Hematopoietic multipotent progenitor cell (in vitro differentiated cells): ENCODE data around the gene MTR. TPM values are rescaled to one million over a fixed set of nuclear protein-coding genes. Genes with fewer than 3 reads are reported as not detected.

Experiments used
- DNase-seq, 3 donors: peaks; one replicate each; pipeline ENCODE4 v3.0.0-alpha.2; 2011 to 2015; ENCODE audit warnings: low read depth in 2 of 3, low spot score in 2 of 3
- total RNA-seq: library from RNA; depleted of rRNA; stranded (reverse); fragments of >200 nt; gene quantifications from one replicate; pipeline ENCODE4 v1.2.3, GENCODE V29; 2012

MTR gene
- total RNA-seq = 16.7 TPM

DNA sequence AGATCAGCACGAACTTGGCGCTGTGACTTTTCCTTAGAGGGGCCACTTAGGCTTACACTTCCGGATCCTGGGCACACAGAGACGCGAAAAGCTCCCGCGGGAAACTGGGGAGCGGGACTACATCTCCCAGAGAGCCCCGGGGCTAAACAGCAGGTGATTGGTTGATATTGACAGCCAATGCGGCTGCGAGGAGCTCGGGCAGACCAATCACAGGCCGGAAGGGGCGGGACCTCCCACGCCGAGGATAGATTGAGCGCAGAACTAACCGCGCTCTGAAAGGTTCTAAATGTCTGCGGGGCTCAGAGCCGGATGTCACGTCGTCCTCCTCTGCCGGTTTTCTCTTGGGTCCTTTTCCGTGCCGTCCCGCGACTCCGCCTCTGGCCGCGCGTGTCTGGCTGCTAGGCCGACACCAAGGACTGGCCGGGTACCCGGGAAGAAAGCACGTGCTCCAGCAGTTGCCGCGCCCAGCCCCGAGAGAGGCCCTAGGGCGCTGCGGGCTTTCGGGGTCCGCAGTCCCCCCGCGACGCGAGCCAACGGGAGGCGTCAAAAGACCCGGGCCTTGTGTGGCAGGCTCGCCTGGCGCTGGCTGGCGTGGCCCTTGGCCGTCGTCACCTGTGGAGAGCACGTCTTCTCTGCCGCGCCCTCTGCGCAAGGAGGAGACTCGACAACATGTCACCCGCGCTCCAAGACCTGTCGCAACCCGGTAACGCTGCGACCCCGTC is at the start of gene MTR:
Gene MTR, plus strand, starts transcription at position 258 of the 722 bp plus-strand sequence. Its CDS starts 412 bp downstream, at position 670.
- peak; percentile 87 to 95 (median 94) for DNase-seq

DNA sequence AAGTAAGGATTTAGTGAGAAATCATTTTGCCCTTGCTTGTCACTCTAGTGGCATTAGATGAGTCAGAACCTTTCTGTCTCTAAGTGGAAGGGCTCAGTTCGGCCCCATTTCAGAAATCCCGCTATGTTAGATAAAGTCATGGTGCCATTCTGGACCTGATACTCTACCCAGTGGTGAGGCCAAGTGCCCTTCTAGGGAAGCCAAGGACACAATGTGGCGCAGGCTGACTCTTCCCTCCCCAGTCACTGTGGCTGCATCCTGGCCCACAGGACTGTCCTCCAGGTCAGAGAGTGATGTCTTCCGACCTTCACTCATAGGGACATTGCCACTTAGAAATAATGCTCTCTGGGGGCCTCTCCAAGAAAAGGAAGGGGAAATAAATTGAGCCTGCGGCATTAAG is 48.3 kb upstream of the MTR start:
- DNase-seq = no peak

DNA sequence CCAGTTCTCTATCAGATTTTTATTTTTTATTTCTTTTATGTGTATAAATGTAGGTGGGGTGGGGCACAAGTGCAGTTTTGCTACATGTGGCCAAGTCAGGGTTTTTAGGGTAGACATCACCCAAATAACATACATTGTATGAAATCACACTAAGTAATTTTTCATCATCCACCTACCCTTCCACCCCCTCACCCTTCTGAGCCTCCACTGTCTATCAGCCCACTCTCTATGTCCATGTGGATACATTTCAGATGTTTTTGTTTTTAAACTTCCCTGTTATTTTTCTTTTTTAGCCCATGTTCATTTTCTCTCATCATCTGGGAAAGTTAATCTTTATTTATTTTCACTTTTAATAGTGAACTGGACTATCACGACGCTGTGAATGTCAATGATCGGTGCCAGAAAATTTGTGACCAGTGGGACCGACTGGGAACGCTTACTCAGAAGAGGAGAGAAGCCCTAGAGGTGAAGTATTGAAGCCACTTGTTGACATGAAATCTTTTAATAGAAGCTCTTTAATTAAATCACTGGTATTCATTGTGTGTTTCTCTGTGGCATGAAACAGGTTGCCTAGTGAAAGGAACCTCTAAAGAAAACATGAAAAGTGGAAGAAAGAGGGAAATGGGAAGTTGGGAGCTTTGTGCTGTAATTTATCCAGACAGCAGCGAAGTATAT is 47.6 kb upstream of the MTR start:
- DNase-seq = no peak

DNA sequence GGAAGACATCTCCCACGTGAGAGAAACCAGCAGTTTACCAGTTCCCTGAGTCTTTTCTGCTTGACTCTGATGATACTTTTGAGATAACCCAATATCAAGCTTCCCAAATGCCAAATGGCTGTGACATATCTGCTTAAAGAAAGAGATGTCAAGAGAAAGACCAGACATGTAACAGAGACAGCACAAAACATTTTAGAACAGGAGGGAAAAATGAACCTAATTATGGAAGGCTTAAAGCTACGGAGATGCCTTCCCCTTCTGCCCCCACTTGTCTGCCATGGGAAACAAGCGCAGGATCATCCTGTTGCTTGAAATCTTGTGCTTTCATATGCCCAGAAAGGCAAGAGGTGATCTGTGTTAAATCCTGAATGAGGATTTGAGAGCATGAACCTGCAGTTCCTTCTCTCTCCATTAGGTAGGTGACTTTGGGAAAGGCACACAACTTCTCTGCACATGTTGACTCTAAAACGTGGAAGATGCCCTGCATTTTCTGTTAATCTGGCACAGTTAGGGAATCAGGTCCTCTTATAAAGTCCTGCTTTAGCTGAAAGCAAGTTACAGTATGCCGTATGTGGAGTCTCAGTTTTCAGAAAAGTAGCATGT is 46.7 kb upstream of the MTR start:
- DNase-seq = no peak

DNA sequence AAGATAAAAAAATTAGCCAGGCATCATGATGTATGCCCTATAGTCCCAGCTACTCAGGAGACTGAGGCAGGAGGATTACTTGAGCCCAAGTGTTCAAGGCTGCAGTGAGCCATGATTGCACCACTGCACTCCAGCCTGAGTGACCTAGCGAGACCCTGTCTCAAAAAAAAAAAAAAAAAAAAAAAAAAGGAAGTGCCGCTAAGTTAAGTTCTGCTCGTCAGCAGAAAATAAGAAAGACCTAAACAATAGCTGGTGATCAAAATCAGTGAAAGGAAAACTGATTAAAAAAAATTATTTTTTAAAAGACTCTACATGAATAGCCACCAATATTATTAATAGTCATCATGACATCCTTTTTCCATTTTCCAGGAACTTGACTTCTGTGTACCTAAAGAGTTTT is 44.2 kb upstream of the MTR start:
- DNase-seq = no peak

DNA sequence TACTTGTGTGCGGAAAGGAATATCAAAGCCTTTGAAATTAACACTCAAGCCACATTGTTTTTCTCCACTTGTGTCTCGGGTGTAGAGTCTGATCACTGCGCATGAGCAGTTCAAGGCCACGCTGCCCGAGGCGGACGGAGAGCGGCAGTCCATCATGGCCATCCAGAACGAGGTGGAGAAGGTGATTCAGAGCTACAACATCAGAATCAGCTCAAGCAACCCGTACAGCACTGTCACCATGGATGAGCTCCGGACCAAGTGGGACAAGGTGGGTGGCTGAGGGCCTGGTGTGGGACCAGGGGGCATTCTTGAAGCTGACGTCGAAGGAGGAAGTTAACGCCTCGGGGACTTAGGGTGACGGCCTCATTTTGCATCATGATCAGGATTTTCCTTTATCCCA is 43.7 kb upstream of the MTR start:
- no peak for DNase-seq

DNA sequence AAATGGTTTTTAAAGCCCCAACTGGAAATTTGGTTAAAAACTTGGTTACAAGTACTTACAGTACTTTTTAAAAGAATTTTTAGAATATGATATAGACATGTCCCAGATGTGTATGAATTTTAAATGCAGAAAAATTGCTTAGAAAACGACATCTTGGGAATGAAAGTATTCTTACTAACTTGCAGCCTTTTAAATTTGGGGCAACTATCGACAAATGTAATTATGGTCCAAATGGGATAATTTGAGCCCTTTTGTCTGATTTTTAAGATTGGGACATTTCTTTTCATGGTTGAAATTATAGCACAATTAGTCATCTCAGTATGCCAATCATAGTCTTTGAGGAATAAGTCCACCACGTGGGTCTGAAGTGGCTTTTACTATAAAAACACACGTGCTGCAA is 43.2 kb upstream of the MTR start:
- no peak for DNase-seq

DNA sequence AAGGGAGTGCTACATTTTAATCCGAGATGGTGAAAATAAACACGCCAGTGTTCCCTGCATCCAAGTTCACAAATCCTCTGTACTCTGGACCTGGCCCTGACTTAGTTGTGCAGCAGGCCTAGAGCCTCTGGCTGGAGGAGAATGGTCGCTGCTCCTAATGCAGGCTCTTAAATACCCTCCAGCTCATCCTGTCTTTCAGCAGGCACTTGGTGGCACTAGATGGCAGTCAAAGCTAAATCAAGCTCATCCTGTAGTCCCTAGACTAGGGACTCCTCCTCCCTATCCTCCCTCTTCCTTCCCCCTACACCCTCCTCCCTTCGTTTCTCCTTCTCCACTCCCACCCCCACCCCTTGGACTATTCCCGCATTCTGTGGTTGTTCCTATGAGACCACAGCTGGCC is 41.6 kb upstream of the MTR start:
- DNase-seq = peak in 1 of 3 donors; percentile 29

DNA sequence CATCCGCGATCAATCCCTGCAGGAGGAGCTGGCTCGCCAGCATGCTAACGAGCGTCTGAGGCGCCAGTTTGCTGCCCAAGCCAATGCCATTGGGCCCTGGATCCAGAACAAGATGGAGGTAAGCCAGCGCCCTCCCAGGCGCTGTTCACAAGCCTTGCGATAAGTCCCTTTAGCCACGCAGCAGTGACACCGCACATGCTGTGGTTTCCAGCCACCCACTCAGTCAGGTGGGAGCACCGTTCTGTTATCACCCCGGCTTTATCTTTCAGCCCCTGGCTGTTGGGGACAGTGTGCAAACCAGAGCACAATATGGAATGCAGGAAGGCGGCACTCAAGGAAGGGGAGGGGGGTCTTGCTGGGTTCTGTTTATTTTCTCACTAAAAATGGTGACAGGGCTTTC is 41.1 kb upstream of the MTR start:
- no peak for DNase-seq

DNA sequence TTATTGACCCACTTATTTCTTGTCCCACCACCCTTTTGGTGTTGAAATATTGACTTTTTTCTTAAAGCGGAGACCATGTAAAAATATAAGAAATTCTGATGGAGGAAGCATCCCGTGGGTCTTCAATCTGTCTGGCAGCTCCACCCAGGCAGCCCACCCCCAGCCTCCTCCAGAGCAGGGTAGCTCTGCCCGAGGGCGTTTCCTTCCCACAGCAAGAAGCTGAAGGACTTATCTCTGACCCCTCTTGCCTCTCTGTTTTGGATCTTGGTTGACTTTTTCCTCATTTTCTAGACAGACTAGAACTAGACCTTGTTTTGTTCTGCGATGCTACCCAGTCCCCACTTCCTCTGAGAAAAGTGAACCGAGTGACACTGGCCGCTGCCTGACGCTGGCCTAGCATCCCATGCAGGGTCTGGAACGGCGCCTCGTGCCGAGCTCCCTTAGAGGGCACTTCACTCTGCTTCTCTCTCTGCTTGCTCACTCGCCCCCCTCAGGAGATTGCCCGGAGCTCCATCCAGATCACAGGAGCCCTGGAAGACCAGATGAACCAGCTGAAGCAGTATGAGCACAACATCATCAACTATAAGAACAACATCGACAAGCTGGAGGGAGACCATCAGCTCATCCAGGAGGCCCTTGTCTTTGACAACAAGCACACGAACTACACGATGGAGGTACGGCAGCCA is 40.4 kb upstream of the MTR start:
- DNase-seq = no peak

DNA sequence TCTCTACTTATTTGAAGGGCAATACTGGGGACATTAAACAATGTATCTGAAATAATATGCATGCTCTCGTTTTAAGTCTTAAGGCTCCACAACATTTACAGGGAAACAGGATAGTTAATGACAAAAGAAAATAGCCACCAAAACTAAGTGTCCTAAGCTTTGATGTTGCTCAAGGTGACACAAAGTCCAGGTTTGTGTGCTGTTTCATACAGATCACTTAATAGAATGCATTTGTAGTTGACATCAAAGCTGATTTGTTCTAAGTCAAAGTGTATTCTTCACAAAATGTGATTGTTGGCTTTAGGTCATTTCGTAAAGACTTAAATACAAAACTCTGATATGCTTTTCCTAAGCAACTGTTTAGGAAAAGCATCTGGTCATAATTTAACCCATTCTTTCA is 37.5 kb upstream of the MTR start:
- DNase-seq = no peak

DNA sequence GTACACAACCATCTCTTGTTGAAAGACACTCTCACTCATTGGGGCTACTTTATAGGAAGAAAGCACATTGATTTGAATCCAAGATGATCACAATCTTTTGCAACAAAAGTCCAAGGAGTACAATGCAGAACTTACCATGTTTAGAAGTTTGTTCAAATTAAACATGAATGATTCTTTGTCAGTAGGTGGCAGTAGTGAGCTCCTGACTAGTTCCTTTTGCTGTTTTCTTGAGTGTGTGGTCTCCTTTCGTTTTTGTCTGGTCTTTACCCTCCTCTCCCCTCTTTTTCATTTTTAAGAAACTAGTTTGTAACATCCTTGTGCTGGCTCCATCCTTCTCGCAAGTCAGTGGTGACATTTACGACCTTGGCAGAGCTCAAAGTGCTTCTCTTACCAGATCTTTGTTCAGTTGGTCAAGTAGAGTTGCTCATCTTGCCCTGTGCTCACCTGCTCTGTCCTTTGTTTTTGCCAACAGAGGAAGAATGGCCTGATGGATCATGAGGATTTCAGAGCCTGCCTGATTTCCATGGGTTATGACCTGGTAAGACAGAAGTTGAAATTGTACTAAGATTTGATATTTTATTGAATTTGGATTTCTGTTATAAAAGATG is 35.7 kb upstream of the MTR start:
- peak; percentile 18 to 79 (median 39) for DNase-seq

DNA sequence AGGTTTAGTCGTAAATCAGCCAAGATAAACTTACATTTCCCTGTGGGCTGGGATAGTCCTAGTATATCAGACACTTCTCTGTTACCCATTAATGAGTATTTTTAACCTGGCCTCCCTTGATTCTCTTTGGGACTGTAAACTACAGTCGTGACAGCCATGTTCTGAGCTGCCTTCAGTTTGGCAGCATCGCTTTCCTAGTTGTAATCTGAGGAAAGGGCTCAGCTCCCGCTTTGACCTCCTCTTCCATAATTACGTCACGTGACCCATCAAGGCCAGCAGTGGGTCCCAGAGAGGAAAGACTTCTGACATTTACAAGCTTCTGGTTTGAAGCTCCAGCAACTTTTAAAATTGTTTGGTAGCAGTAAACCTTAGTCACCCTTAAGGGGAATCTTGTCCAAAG is 34.6 kb upstream of the MTR start:
- no peak for DNase-seq

DNA sequence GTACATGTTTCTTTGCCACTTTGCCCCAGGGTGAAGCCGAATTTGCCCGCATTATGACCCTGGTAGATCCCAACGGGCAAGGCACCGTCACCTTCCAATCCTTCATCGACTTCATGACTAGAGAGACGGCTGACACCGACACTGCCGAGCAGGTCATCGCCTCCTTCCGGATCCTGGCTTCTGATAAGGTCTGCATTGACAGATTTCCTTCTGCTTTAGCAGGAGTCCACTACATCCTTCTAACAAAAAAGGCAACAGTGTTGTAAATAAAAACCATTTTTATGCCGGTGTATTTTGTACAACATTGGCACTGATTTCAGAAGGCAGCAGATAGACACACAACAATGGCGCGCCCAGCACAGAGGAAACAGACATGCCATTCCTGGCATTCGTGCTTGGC is 34.1 kb upstream of the MTR start:
- DNase-seq = no peak

DNA sequence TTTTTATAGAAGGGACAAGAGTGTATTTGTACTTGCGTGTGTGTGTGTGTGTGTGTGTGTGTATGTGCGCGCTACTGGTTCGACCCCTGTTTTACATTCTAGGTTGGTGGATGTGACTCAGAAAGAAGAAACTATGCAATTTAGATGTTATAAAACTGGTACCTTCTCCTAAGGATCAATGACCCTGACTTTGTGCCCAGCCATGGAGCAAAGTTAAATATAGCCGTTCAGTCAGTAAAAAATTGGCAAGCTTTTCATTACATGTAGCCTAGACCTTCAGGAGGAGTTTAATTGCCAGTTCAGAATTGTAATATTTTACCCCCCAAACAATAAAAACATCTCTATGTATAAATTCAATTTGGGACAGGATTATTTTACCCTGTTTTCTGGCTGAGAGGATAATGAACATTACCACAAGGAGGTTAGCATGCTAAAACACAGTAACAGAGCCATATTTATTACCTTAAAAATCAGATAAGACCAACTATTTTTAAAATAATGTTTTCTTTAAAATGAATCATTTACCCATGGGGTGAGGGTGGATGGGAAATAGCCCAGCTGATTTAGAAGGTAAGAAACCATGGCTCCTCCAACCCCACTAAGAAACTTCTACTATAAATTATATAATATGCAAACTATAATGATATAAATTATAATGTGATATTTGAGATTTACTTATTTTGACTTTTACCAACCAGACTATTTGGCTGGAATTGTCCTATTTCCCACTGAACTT is 33.5 kb upstream of the MTR start:
- no peak for DNase-seq

DNA sequence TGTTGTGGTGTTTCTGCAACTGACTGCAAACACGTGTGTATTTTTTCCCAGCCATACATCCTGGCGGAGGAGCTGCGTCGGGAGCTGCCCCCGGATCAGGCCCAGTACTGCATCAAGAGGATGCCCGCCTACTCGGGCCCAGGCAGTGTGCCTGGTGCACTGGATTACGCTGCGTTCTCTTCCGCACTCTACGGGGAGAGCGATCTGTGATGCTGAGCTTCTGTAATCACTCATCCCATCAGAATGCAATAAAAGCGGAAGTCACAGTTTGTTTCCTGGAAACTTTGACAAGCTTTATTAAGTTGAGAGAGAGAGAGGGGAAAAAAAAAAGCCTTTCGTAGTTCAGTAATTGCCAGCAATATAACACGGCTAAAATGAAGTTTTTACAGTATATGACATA is 32.7 kb upstream of the MTR start:
- DNase-seq = peak in 2 of 3 donors; percentile 11 to 69

DNA sequence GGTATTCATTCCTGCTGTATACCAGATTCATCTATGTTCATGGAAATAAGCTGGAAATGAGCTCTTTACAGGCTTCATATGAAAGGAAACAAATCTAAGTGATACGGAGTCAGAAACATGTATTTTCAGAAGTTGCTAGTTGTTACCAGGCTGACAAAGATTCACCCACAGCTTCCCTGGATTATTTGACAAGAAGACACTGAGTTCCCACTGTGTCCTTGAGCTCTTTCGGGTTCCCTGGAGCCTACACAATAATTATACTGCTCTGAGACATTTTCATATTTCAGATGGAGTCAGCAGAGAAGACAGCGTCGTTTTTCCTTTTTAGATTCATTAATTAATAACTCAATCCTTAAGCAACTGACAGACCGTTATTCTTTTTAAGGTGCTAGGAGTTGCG is 29.3 kb upstream of the MTR start:
- no peak for DNase-seq

DNA sequence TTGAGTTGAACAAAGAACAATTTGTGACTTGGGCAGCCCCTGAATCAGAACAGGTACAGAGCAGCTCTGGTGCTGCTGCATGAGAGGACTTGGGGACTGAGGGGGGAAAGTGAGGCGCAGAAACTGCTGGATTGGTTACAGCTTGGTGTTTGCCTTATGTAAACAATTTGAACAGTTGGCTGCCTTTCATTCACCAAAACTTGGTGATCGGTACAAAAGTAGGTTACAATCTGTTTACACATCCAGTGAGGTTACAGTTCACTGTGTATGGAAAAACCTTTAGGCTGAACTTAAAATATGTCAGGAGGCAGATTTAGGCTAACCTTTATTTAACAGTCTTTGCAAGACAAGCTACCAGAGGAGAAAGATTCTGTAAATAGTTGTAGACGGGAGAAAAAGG is 28.6 kb upstream of the MTR start:
- DNase-seq = no peak

DNA sequence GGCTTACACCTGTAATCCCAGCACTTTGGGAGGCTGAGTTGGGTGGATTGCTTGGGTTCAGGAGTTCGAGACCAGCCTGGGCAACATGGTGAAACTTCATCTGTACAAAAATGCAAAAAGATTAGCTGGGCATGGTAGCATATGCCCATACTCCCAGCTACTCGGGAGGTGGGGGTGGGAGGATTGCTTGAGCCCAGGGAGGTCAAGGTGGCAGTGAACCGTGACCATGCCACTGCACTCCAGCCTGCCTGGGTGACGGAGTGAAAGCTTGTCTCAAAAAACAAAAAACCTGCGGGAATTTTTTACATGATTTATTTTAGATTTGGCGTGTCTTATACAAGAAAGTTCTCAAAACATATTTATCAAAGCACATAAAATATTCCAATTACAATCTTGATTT is 27.8 kb upstream of the MTR start:
- DNase-seq = no peak

DNA sequence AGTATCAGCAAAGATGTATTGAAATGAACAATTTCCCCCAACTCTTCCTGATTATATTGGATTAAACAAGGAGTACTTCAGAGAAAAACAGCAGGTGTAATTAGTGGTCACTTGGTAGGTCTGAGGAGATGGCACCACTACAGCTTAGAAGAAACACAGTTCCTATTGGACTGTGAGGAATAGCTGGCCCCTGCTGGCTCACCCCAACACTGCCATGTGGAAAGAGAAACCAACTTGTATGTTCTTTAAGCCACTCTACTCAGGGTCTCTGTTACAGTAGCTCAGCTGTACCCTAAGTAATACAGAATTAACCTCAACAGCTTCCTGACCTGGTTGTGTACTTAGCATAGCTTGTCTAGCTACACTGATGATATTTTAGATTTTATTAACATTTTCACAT is 26.5 kb upstream of the MTR start:
- no peak for DNase-seq
